SJSA1 (cell line): ENCODE measurements around the gene STAC. TPM values are rescaled to one million over a fixed set of nuclear protein-coding genes. Genes with fewer than 3 reads are reported as not detected.

Experiments
- DNase-seq, 2 experiments: peaks; one replicate each; pipeline ENCODE4 v3.0.0-alpha.2; 2015 to 2020; ENCODE audit warnings: low spot score in 2 of 2, low read depth in 1 of 2
- H3K27ac ChIP-seq: fragments of 250-450 bp; sonication (Bioruptor Pico); 2 replicates; pipeline ENCODE4 v1.5.1; 2020; ENCODE audit warnings: mild to moderate bottlenecking, moderate library complexity
- H3K27me3 ChIP-seq: fragments of 250-450 bp; sonication (Bioruptor Pico); replicated peaks from 2 replicates; pipeline ENCODE4 v1.5.1; 2020; ENCODE audit warnings: mild to moderate bottlenecking, moderate library complexity
- H3K36me3 ChIP-seq: fragments of 250-450 bp; sonication (Bioruptor Pico); 2 replicates; pipeline ENCODE4 v1.5.1; 2020; ENCODE audit warnings: mild to moderate bottlenecking
- H3K4me1 ChIP-seq: fragments of 250-450 bp; sonication (Bioruptor Pico); replicated peaks from 2 replicates; pipeline ENCODE4 v1.6.1; 2021; ENCODE audit warnings: mild to moderate bottlenecking
- H3K4me3 ChIP-seq: fragments of 250-450 bp; sonication (Bioruptor Pico); 2 replicates; pipeline ENCODE4 v1.5.1; 2020; ENCODE audit warnings: mild to moderate bottlenecking
- H3K9me3 ChIP-seq: fragments of 250-450 bp; sonication (Bioruptor Pico); replicated peaks from 2 replicates; pipeline ENCODE4 v1.5.1; 2020; ENCODE audit warnings: mild to moderate bottlenecking
- total RNA-seq: library from RNA; depleted of rRNA; stranded (reverse); fragments of >200 nt; shearing (Covaris generic); gene quantifications from 2 replicates; pipeline ENCODE4 v1.2.3, GENCODE V29; 2014

The STAC gene
- total RNA-seq, 1 experiment from 2014 or later: 29.1 TPM

- Histone ChIP-seq H3K27ac (peak overlapping the region; percentile 82), H3K27me3 (no peaks in the 10 kb centered on the region)
Measured at GRCh38 chr3:36524560-36524959, 144.3 kb downstream of the STAC start.

GRCh38 chr3:36525115-36525801, 145.0 kb downstream of the STAC start:
- Histone ChIP-seq H3K27me3 (no peaks in the 10 kb centered on the region), H3K4me3 (no peak overlapping the region), H3K9me3 (no peaks in the 10 kb centered on the region), H3K27ac (peak overlapping the region; percentile 82), H3K4me1 (peaks cover 21% of the 10 kb centered on the region), H3K36me3 (no peaks in the 10 kb centered on the region)
- peak; percentile 53 to 89 for DNase-seq

More at GRCh38 chr3:36524560-36524959, 144.3 kb downstream of the STAC start:
- no peaks in the 10 kb centered on the region for H3K9me3 ChIP-seq
- peak in 1 of 2 experiments; percentile 23 for DNase-seq
- no peak overlapping the region for H3K4me3 ChIP-seq
- no peaks in the 10 kb centered on the region for H3K36me3 ChIP-seq
- peaks cover 21% of the 10 kb centered on the region for H3K4me1 ChIP-seq

GRCh38 chr3:36538136-36538749, 157.9 kb downstream of the STAC start:
- DNase-seq: no peak
- no peaks in the 10 kb centered on the region for H3K27me3 ChIP-seq
- H3K4me1 ChIP-seq: no peaks in the 10 kb centered on the region
- H3K36me3 ChIP-seq: no peaks in the 10 kb centered on the region
- no peaks in the 10 kb centered on the region for H3K9me3 ChIP-seq
- H3K4me3 ChIP-seq: no peak overlapping the region
- no peak overlapping the region for H3K27ac ChIP-seq

GRCh38 chr3:36540888-36541518, 160.7 kb downstream of the STAC start:
- DNase-seq: peak in 1 of 2 experiments; percentile 29
- Histone ChIP-seq H3K27ac (no peak overlapping the region), H3K4me3 (no peak overlapping the region)

GRCh38 chr3:36542186-36542585, 161.9 kb downstream of the STAC start:
- no peak overlapping the region for H3K27ac ChIP-seq
- H3K36me3 ChIP-seq: no peaks in the 10 kb centered on the region
- DNase-seq: no peak
- H3K4me1 ChIP-seq: no peaks in the 10 kb centered on the region
- no peak overlapping the region for H3K4me3 ChIP-seq
- no peaks in the 10 kb centered on the region for H3K27me3 ChIP-seq
- no peaks in the 10 kb centered on the region for H3K9me3 ChIP-seq

More at GRCh38 chr3:36540888-36541518, 160.7 kb downstream of the STAC start:
- Histone ChIP-seq H3K4me1 (no peaks in the 10 kb centered on the region), H3K27me3 (no peaks in the 10 kb centered on the region), H3K36me3 (no peaks in the 10 kb centered on the region), H3K9me3 (no peaks in the 10 kb centered on the region)

- Histone ChIP-seq H3K36me3 (no peaks in the 10 kb centered on the region), H3K27me3 (no peaks in the 10 kb centered on the region), H3K4me3 (no peak overlapping the region), H3K9me3 (no peaks in the 10 kb centered on the region), H3K4me1 (no peaks in the 10 kb centered on the region), H3K27ac (no peak overlapping the region)
- DNase-seq: no peak
Measured at GRCh38 chr3:36543276-36543997, 163.1 kb downstream of the STAC start.

GRCh38 chr3:36546226-36546625, 165.9 kb downstream of the STAC start:
- Histone ChIP-seq H3K4me1 (no peaks in the 10 kb centered on the region), H3K9me3 (no peaks in the 10 kb centered on the region), H3K36me3 (no peaks in the 10 kb centered on the region), H3K27me3 (no peaks in the 10 kb centered on the region), H3K4me3 (no peak overlapping the region), H3K27ac (no peak overlapping the region)
- no peak for DNase-seq

- no peak overlapping the region for H3K27ac ChIP-seq
- DNase-seq: no peak
- no peaks in the 10 kb centered on the region for H3K9me3 ChIP-seq
- no peak overlapping the region for H3K4me3 ChIP-seq
- H3K27me3 ChIP-seq: no peaks in the 10 kb centered on the region
- no peaks in the 10 kb centered on the region for H3K36me3 ChIP-seq
- H3K4me1 ChIP-seq: no peaks in the 10 kb centered on the region
Measured at GRCh38 chr3:36548712-36549111, 168.4 kb downstream of the STAC start.

GRCh38 chr3:36557021-36557707, 176.9 kb downstream of the STAC start:
- Histone ChIP-seq H3K36me3 (no peaks in the 10 kb centered on the region), H3K27ac (no peak overlapping the region), H3K4me3 (no peak overlapping the region), H3K9me3 (no peaks in the 10 kb centered on the region), H3K27me3 (no peaks in the 10 kb centered on the region), H3K4me1 (no peaks in the 10 kb centered on the region)
- no peak for DNase-seq

GRCh38 chr3:36557708-36558421, 177.6 kb downstream of the STAC start:
- Histone ChIP-seq H3K4me3 (no peak overlapping the region), H3K4me1 (no peaks in the 10 kb centered on the region), H3K27me3 (no peaks in the 10 kb centered on the region), H3K36me3 (no peaks in the 10 kb centered on the region), H3K27ac (no peak overlapping the region), H3K9me3 (no peaks in the 10 kb centered on the region)
- DNase-seq: no peak

- H3K27ac ChIP-seq: no peak overlapping the region
Measured at GRCh38 chr3:36558961-36559360, 178.7 kb downstream of the STAC start.

GRCh38 chr3:36560685-36561084, 180.4 kb downstream of the STAC start:
- H3K9me3 ChIP-seq: no peaks in the 10 kb centered on the region
- no peak for DNase-seq
- no peaks in the 10 kb centered on the region for H3K27me3 ChIP-seq
- no peak overlapping the region for H3K27ac ChIP-seq
- 0 out of 2 replicates have a peak, but pooled peaks cover 4% of the 10 kb centered on the region for H3K4me1 ChIP-seq
- no peak overlapping the region for H3K4me3 ChIP-seq
- no peaks in the 10 kb centered on the region for H3K36me3 ChIP-seq

More at GRCh38 chr3:36558961-36559360, 178.7 kb downstream of the STAC start:
- no peak for DNase-seq
- H3K4me3 ChIP-seq: no peak overlapping the region
- no peaks in the 10 kb centered on the region for H3K9me3 ChIP-seq
- no peaks in the 10 kb centered on the region for H3K36me3 ChIP-seq
- H3K27me3 ChIP-seq: no peaks in the 10 kb centered on the region
- H3K4me1 ChIP-seq: 0 out of 2 replicates have a peak, but pooled peaks cover 4% of the 10 kb centered on the region

GRCh38 chr3:36561601-36562000, 181.3 kb downstream of the STAC start:
- no peaks in the 10 kb centered on the region for H3K36me3 ChIP-seq
- 0 out of 2 replicates have a peak, but pooled peaks cover 4% of the 10 kb centered on the region for H3K4me1 ChIP-seq
- no peak overlapping the region for H3K27ac ChIP-seq
- no peaks in the 10 kb centered on the region for H3K9me3 ChIP-seq
- DNase-seq: no peak
- H3K27me3 ChIP-seq: no peaks in the 10 kb centered on the region
- no peak overlapping the region for H3K4me3 ChIP-seq
